Breast epithelium (tissue), 4 donors: Measurements from ENCODE around the gene ELMOD3. TPM values are rescaled to one million over a fixed set of nuclear protein-coding genes. Genes with fewer than 3 reads are reported as not detected.
"Not testable (repeated sequence)": the region's sequence is repeated elsewhere in the genome, so short reads cannot be mapped to it uniquely, and the experiment has no call there.

Experiments
- DNase-seq, 2 donors: peaks; one replicate each; pipeline ENCODE4 v3.0.0-alpha.2; 2019; ENCODE audit warnings: low spot score in 2 of 2
- H3K27ac ChIP-seq, 2 donors: fragments of 200-600 bp; sonication (generic) in 1 of 2; one replicate each; pipeline ENCODE4 v1.5.1; 2016 to 2019; ENCODE audit warnings: mild to moderate bottlenecking in 1 of 2
- H3K27me3 ChIP-seq, 2 donors: fragments of 200-600 bp; sonication (generic) in 1 of 2; one replicate each; pipeline versions ENCODE4 v1.5.1 to v1.6.0; 2017 to 2019; ENCODE audit warnings: control low read depth in 1 of 2, mild to moderate bottlenecking in 1 of 2
- H3K36me3 ChIP-seq: fragments of 200-600 bp; one replicate; pipeline ENCODE4 v1.5.1; 2019
- H3K4me1 ChIP-seq, 2 donors: fragments of 200-600 bp; sonication (generic); one replicate each; pipeline ENCODE4 v1.5.1; 2016 to 2019; ENCODE audit warnings: control low read depth in 1 of 2
- H3K4me3 ChIP-seq, 3 donors: fragments of 200-600 bp; sonication (generic); 1 replicate in 2 of 3; 2 replicates in 1 of 3; pipeline ENCODE4 v1.5.1; 2016 to 2019; ENCODE audit warnings: mild to moderate bottlenecking in 3 of 3, moderate library complexity in 2 of 3
- H3K9me3 ChIP-seq, 2 donors: fragments of 200-600 bp; sonication (generic) in 1 of 2; one replicate each; pipeline ENCODE4 v1.5.1; 2016 to 2019; ENCODE audit warnings: control low read depth in 1 of 2
- CTCF ChIP-seq, 3 donors: fragments of 450-650 bp; IDR thresholded peaks; one replicate each; pipeline ENCODE4 v1.5.1; 2016 to 2017; ENCODE audit warnings: antibody characterized with exemption in 3 of 3, mild to moderate bottlenecking in 3 of 3, moderate library complexity in 3 of 3
- POLR2A ChIP-seq: fragments of 450-650 bp; IDR thresholded peaks from one replicate; pipeline ENCODE4 v1.6.1; 2016; ENCODE audit warnings: antibody characterized with exemption, mild to moderate bottlenecking, moderate library complexity
- POLR2AphosphoS5 ChIP-seq, 3 donors: sonication (generic); formaldehyde crosslinking; IDR thresholded peaks; one replicate each; pipeline ENCODE4 v1.6.1; 2017; ENCODE audit warnings: antibody characterized with exemption in 3 of 3
- intact Hi-C: fragments of 100-400 bp; cut with DNase I; formaldehyde crosslinking; loops from one replicate; pipeline ENCODE4 v1.15.1; 2023; ENCODE audit warnings: low total_unique reads
- total RNA-seq, 3 donors: library from RNA; depleted of rRNA; stranded (reverse); fragments of >200 nt; gene quantifications; one replicate each; pipeline ENCODE4 v1.1.0, GENCODE V29; 2016

Gene ELMOD3
- total RNA-seq, 3 donors from 2014 or later: 42.9 to 149 (median 47.0) TPM

GRCh38 chr2:85319796-85320195 lies 34.8 kb upstream of the ELMOD3 start:
- no peaks in the 10 kb centered on the region for H3K9me3 ChIP-seq
- DNase-seq: no peak
- no peak overlapping the region for H3K4me3 ChIP-seq
- no peaks in the 10 kb centered on the region for H3K36me3 ChIP-seq
- TF ChIP-seq CTCF (IDR thresholded peaks at IDR 0.05) (no peak), POLR2A (no peak), POLR2AphosphoS5 (IDR thresholded peaks at IDR 0.05) (no peak)
- H3K27me3 ChIP-seq: no peaks in the 10 kb centered on the region
- H3K4me1 ChIP-seq: peaks cover 2 to 5% of the 10 kb centered on the region in 2 donors
- intact Hi-C loops: loop anchor here (10.0 kb wide), 2 partner anchors 215 to 1105 kb away; partner anchors contain the start of gene MAT2A
- H3K27ac ChIP-seq: no peak overlapping the region

- Histone ChIP-seq H3K4me1 (peaks cover 5 to 19% of the 10 kb centered on the region in 2 donors), H3K27ac (peak overlapping the region in 1 of 2 donors; percentile 16), H3K4me3 (no peak overlapping the region), H3K27me3 (no peaks in the 10 kb centered on the region), H3K36me3 (no peaks in the 10 kb centered on the region), H3K9me3 (no peaks in the 10 kb centered on the region)
- DNase-seq: no peak
- intact Hi-C loops: loop anchor here (10.0 kb wide), 1 partner anchor 211 kb away; the partner anchor contains the start of gene MAT2A
- TF ChIP-seq POLR2AphosphoS5 (IDR thresholded peaks at IDR 0.05) (no peak), POLR2A (no peak), CTCF (IDR thresholded peaks at IDR 0.05) (no peak)
These were observed 31.1 kb upstream of the ELMOD3 start for GRCh38 chr2:85323351-85323987.

GRCh38 chr2:85323988-85324367 lies 30.6 kb upstream of the ELMOD3 start:
- H3K27me3 ChIP-seq, DNase-seq, H3K9me3 ChIP-seq, H3K36me3 ChIP-seq, H3K4me3 ChIP-seq: not testable (repeated sequence)
- intact Hi-C loops: loop anchor here (10.0 kb wide), 1 partner anchor 211 kb away; the partner anchor contains the start of gene MAT2A
- Histone ChIP-seq H3K4me1 (peaks cover 5 to 19% of the 10 kb centered on the region in 2 donors), H3K27ac (peak overlapping the region in 1 of 2 donors; percentile 16)

GRCh38 chr2:85324639-85325465 lies 29.7 kb upstream of the ELMOD3 start:
- Histone ChIP-seq H3K9me3 (no peaks in the 10 kb centered on the region), H3K27ac (peak overlapping the region; percentile 31 to 45), H3K4me3 (peak overlapping the region; percentile 68 to 82 (median 81)), H3K27me3 (no peaks in the 10 kb centered on the region), H3K4me1 (peaks cover 5 to 19% of the 10 kb centered on the region in 2 donors), H3K36me3 (no peaks in the 10 kb centered on the region)
- TF ChIP-seq POLR2AphosphoS5 (IDR thresholded peaks at IDR 0.05) (no peak), CTCF (IDR thresholded peaks at IDR 0.05) (no peak), POLR2A (no peak)
- intact Hi-C loops: loop anchor here (5.0 to 10.0 kb wide), 2 partner anchors 112 to 210 kb away; partner anchors contain the start of gene MAT2A
- no peak for DNase-seq

- DNase-seq: no peak
- Histone ChIP-seq H3K36me3 (no peaks in the 10 kb centered on the region), H3K4me1 (peaks cover 5 to 19% of the 10 kb centered on the region in 2 donors), H3K27ac (peak overlapping the region; percentile 26 to 36), H3K4me3 (peak overlapping the region; percentile 68 to 82 (median 81)), H3K27me3 (no peaks in the 10 kb centered on the region), H3K9me3 (no peaks in the 10 kb centered on the region)
- intact Hi-C loops: loop anchor here (5.0 to 10.0 kb wide), 2 partner anchors 112 to 209 kb away; partner anchors contain the start of gene MAT2A
- TF ChIP-seq POLR2AphosphoS5 (IDR thresholded peaks at IDR 0.05) (no peak), CTCF (IDR thresholded peaks at IDR 0.05) (no peak), POLR2A (no peak)
These were observed 29.1 kb upstream of the ELMOD3 start for GRCh38 chr2:85325466-85325811.
